OCI-LY1 (cell line): ENCODE data around the gene CC2D1A.
"Not testable (repeated sequence)": the region's sequence is repeated elsewhere in the genome, so short reads cannot be mapped to it uniquely, and the experiment has no call there.

ENCODE experiments used
- H2AFZ ChIP-seq: fragments of 200-600 bp; sonication (generic), shearing (Covaris generic); 2 replicates; pipeline ENCODE4 v1.6.0; 2014; ENCODE audit warnings: antibody characterized with exemption, mild to moderate bottlenecking, low read length
- H3F3A ChIP-seq: fragments of 200-600 bp; sonication (generic), shearing (Covaris generic); 2 replicates; pipeline ENCODE4 v1.6.0; 2014; ENCODE audit warnings: mild to moderate bottlenecking, antibody characterized with exemption, low read length, moderate library complexity; ENCODE audit not compliant: insufficient read depth
- H3K27ac ChIP-seq: fragments of 200-600 bp; sonication (generic); 2 replicates; pipeline ENCODE4 v1.5.1; 2014; ENCODE audit warnings: low read length, mixed run types, mild to moderate bottlenecking, low read depth; ENCODE audit not compliant: poor library complexity, severe bottlenecking
- H3K27me3 ChIP-seq: fragments of 200-600 bp; sonication (generic); 2 replicates; pipeline ENCODE4 v1.6.0; 2014; ENCODE audit warnings: antibody characterized with exemption, mild to moderate bottlenecking, low read length, moderate library complexity; ENCODE audit not compliant: insufficient read depth
- H3K36me3 ChIP-seq: fragments of 200-600 bp; sonication (generic); 2 replicates; pipeline ENCODE4 v1.6.1; 2014; ENCODE audit warnings: mild to moderate bottlenecking, antibody characterized with exemption, low read length, moderate library complexity, mixed read lengths; ENCODE audit not compliant: insufficient read depth
- H3K4me1 ChIP-seq: fragments of 200-600 bp; sonication (generic); 2 replicates; pipeline ENCODE4 v1.5.1; 2014; ENCODE audit warnings: mild to moderate bottlenecking, low read length, moderate library complexity; ENCODE audit not compliant: insufficient read depth, severe bottlenecking
- H3K4me2 ChIP-seq: fragments of 200-600 bp; sonication (generic), shearing (Covaris generic); 2 replicates; pipeline ENCODE4 v1.6.1; 2014; ENCODE audit warnings: low read length
- H3K4me3 ChIP-seq: fragments of 200-600 bp; sonication (generic); 2 replicates; pipeline ENCODE4 v1.5.1; 2014; ENCODE audit warnings: low read length, low read depth, mild to moderate bottlenecking, mixed read lengths; ENCODE audit not compliant: poor library complexity, severe bottlenecking
- H3K79me2 ChIP-seq: fragments of 200-600 bp; shearing (Covaris generic); 2 replicates; pipeline ENCODE4 v1.6.1; 2016; ENCODE audit warnings: mixed run types, low read length, mixed read lengths; ENCODE audit not compliant: insufficient read depth
- H3K9ac ChIP-seq: fragments of 200-600 bp; sonication (generic), shearing (Covaris generic); 2 replicates; pipeline ENCODE4 v1.6.1; 2014; ENCODE audit warnings: mild to moderate bottlenecking, low read length, mixed read lengths
- H3K9me2 ChIP-seq: fragments of 200-600 bp; sonication (generic), shearing (Covaris generic); 2 replicates; pipeline ENCODE4 v1.6.1; 2014; ENCODE audit warnings: low read depth, mild to moderate bottlenecking, low read length, mixed read lengths
- H3K9me3 ChIP-seq: fragments of 200-600 bp; shearing (Covaris generic); 2 replicates; pipeline ENCODE4 v1.6.1; 2014; ENCODE audit warnings: low read length, mixed read lengths
- H4K20me1 ChIP-seq: fragments of 200-600 bp; sonication (generic), shearing (Covaris generic); 2 replicates; pipeline ENCODE4 v1.6.0; 2016; ENCODE audit warnings: mild to moderate bottlenecking, low read length; ENCODE audit not compliant: insufficient read depth
- CTCF ChIP-seq: fragments of 200-600 bp; sonication (generic), shearing (Covaris generic); IDR thresholded peaks from 2 replicates; pipeline ENCODE4 v1.5.1; 2017; ENCODE audit warnings: mild to moderate bottlenecking, antibody characterized with exemption, low read length, moderate library complexity, mixed read lengths
- EZH2 ChIP-seq: fragments of 200-600 bp; sonication (generic), shearing (Covaris generic); IDR thresholded peaks from 2 replicates; pipeline ENCODE4 v1.8.0; 2017; ENCODE audit warnings: borderline replicate concordance, mixed run types, mild to moderate bottlenecking, antibody characterized with exemption, low read length, moderate library complexity, mixed read lengths

CC2D1A gene

GRCh38 chr19:13972368-13973155 is 66.6 kb downstream of the CC2D1A start:
- Histone ChIP-seq H3K4me3 (no peak overlapping the region), H4K20me1 (no peaks in the 10 kb centered on the region), H3K9me3 (no peaks in the 10 kb centered on the region), H3K4me2 (no peak overlapping the region), H2AFZ (no peak overlapping the region), H3K9me2 (no peaks in the 10 kb centered on the region), H3K79me2 (no peaks in the 10 kb centered on the region), H3K9ac (no peak overlapping the region), H3F3A (no peaks in the 10 kb centered on the region), H3K27me3 (no peaks in the 10 kb centered on the region), H3K36me3 (no peaks in the 10 kb centered on the region), H3K4me1 (peaks cover 7% of the 10 kb centered on the region), H3K27ac (no peak overlapping the region)
- no peak for TF ChIP-seq CTCF
- no peak for TF ChIP-seq EZH2

GRCh38 chr19:13973479-13973878 is 67.5 kb downstream of the CC2D1A start:
- not testable (repeated sequence) for H3K36me3 ChIP-seq, H3K4me1 ChIP-seq, H4K20me1 ChIP-seq, H3K4me2 ChIP-seq, H2AFZ ChIP-seq, H3K9me3 ChIP-seq, H3K9ac ChIP-seq, H3K27me3 ChIP-seq, H3K27ac ChIP-seq, H3K79me2 ChIP-seq, H3K9me2 ChIP-seq, H3F3A ChIP-seq, H3K4me3 ChIP-seq

- no peak overlapping the region for H2AFZ ChIP-seq
- H3K9me2 ChIP-seq = no peaks in the 10 kb centered on the region
- no peak overlapping the region for H3K27ac ChIP-seq
- no peaks in the 10 kb centered on the region for H3K79me2 ChIP-seq
- H3K27me3 ChIP-seq = peaks cover 6% of the 10 kb centered on the region; the same call in 1 of the 2 replicates
- no peak for TF ChIP-seq EZH2
- TF ChIP-seq CTCF = no peak
- H3K36me3 ChIP-seq = no peaks in the 10 kb centered on the region
- no peaks in the 10 kb centered on the region for H3F3A ChIP-seq
- no peak overlapping the region for H3K4me3 ChIP-seq
- no peak overlapping the region for H3K4me2 ChIP-seq
- H4K20me1 ChIP-seq = no peaks in the 10 kb centered on the region
- peaks cover 10% of the 10 kb centered on the region for H3K4me1 ChIP-seq
- H3K9ac ChIP-seq = no peak overlapping the region
- no peaks in the 10 kb centered on the region for H3K9me3 ChIP-seq
These were observed 68.1 kb downstream of the CC2D1A start for GRCh38 chr19:13974073-13974472.

GRCh38 chr19:13975870-13976269 is 69.9 kb downstream of the CC2D1A start:
- Histone ChIP-seq H3K79me2 (no peaks in the 10 kb centered on the region), H3K27me3 (peaks cover 21% of the 10 kb centered on the region; the same call in 1 of the 2 replicates), H3K9me3 (no peaks in the 10 kb centered on the region), H3K9me2 (no peaks in the 10 kb centered on the region), H4K20me1 (no peaks in the 10 kb centered on the region), H2AFZ (no peak overlapping the region), H3F3A (no peaks in the 10 kb centered on the region), H3K27ac (no peak overlapping the region), H3K4me2 (no peak overlapping the region), H3K36me3 (no peaks in the 10 kb centered on the region), H3K9ac (no peak overlapping the region), H3K4me1 (peaks cover 17% of the 10 kb centered on the region), H3K4me3 (no peak overlapping the region)
- TF ChIP-seq EZH2 (no peak), CTCF (no peak)
